GM12801 (cell line): ENCODE results near the gene FGGY.

Experiments used
- CTCF ChIP-seq: IDR thresholded peaks from one replicate; pipeline ENCODE4 v1.5.1; 2011; ENCODE audit warnings: control low read depth; ENCODE audit not compliant: insufficient read length; ENCODE audit errors: extremely low read depth

The FGGY gene

GRCh38 chr1:59579222-59579621 is 282.3 kb downstream of the FGGY start:
- no peak for TF ChIP-seq CTCF

- TF ChIP-seq CTCF: no peak
These were observed 283.4 kb downstream of the FGGY start for GRCh38 chr1:59580257-59580656.

GRCh38 chr1:59592924-59593323 is 296.0 kb downstream of the FGGY start:
- no peak for TF ChIP-seq CTCF

GRCh38 chr1:59593798-59594790 is 297.2 kb downstream of the FGGY start:
- TF ChIP-seq CTCF: no peak

- no peak for TF ChIP-seq CTCF
These were observed 298.9 kb downstream of the FGGY start for GRCh38 chr1:59595774-59596173.

- no peak for TF ChIP-seq CTCF
These were observed 299.5 kb downstream of the FGGY start for GRCh38 chr1:59596432-59596831.

- TF ChIP-seq CTCF: no peak
These were observed 300.1 kb downstream of the FGGY start for GRCh38 chr1:59596956-59597355.
